ENCODE measurements around the gene SEC31A. TPM values are rescaled to one million over a fixed set of nuclear protein-coding genes. Genes with fewer than 3 reads are reported as not detected.
"Not testable (repeated sequence)": the region's sequence is repeated elsewhere in the genome, so short reads cannot be mapped to it uniquely, and the experiment has no call there.

SEC31A gene
- total RNA-seq, 1 experiment from 2014 or later, result 212 TPM

DNA sequence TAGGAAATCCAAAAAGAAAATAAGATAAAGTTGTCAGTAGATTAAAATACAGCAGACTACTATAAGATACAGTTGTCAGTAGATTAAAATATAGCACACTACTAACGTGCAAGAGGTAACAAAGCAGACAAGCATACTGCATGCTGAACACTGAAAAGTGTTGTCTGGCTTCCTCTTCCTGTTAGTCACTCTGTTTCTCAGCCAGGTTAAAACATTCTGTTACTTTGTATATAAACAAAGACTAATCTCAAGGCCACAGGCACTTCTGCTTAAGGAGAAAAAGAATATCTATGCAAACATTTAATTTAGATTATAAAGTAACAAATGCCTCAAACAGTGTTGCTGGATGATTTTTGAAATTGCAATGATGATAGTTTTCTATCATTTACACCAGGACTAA is 51.3 kb downstream of the SEC31A start:
- Mint-ChIP-seq H3K27ac (ENCODE audit: low read depth, unreplicated experiment) (no peak overlapping the region), H3K9me3 (ENCODE audit: unreplicated experiment) (no peaks in the 10 kb centered on the region), H3K4me3 (ENCODE audit: unreplicated experiment) (no peak overlapping the region), H3K27me3 (ENCODE audit: insufficient read depth, unreplicated experiment) (no peaks in the 10 kb centered on the region), H3K4me1 (ENCODE audit: insufficient read depth, unreplicated experiment) (no peaks in the 10 kb centered on the region), H3K36me3 (ENCODE audit: insufficient read depth, unreplicated experiment) (peaks cover 97% of the 10 kb centered on the region)
- TF ChIP-seq CTCF (IDR thresholded peaks at IDR 0.05; ENCODE audit: unreplicated experiment), result no peak
- ChIA-PET CTCF (no interaction called here), POLR2A (interaction anchor here (1.9 kb wide), 1 partner anchor 13 kb away, joined by 8 read pairs; no protein-coding TSS in a partner anchor)
- intact Hi-C loops (cut with micrococcal nuclease), result no loop called here
- no peak for DNase-seq (ENCODE audit: unreplicated experiment)
- no TSS peak for BruUV-seq (replicated peaks)

GRCh38 chr4:82833696-82834313 is 57.1 kb downstream of the SEC31A start:
- intact Hi-C loops (cut with micrococcal nuclease), result no loop called here
- H3K27me3 Mint-ChIP-seq (ENCODE audit: insufficient read depth, unreplicated experiment), result no peaks in the 10 kb centered on the region
- H3K4me1 Mint-ChIP-seq (ENCODE audit: insufficient read depth, unreplicated experiment), result peaks cover 9% of the 10 kb centered on the region
- no peak overlapping the region for H3K4me3 Mint-ChIP-seq (ENCODE audit: unreplicated experiment)
- ChIA-PET POLR2A (interaction anchor here (0.6 to 1.1 kb wide), 3 partner anchors 66 to 402 kb away, joined by 3 to 4 read pairs (median 3); partner anchors contain the start of gene THAP9), CTCF (interaction anchor here (0.6 to 0.7 kb wide), 2 partner anchors 16 to 454 kb away, joined by 3 to 4 read pairs; no protein-coding TSS in a partner anchor)
- H3K36me3 Mint-ChIP-seq (ENCODE audit: insufficient read depth, unreplicated experiment), result peaks cover 78% of the 10 kb centered on the region
- DNase-seq (ENCODE audit: unreplicated experiment), result peak; percentile 24
- H3K9me3 Mint-ChIP-seq (ENCODE audit: unreplicated experiment), result no peaks in the 10 kb centered on the region
- no peak overlapping the region for H3K27ac Mint-ChIP-seq (ENCODE audit: low read depth, unreplicated experiment)
- no TSS peak for BruUV-seq (replicated peaks)
- no peak for TF ChIP-seq CTCF (IDR thresholded peaks at IDR 0.05; ENCODE audit: unreplicated experiment)

DNA sequence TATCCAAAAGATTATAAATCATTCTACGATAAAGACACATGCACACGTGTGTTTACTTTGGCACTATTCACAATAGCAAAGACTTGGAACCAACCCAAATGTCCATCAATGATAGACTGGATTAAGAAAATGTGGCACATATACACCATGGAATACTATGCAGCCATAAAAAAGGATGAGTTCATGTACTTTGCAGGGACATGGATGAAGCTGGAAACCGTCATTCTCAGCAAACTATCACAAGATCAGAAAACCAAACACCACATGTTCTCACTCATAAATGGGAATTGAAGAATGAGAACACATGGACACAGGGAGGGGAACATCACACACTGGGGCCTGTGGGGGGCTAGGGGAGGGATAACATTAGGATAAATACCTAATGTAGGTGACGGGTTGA is 57.9 kb downstream of the SEC31A start:
- DNase-seq (ENCODE audit: unreplicated experiment); H3K27me3 Mint-ChIP-seq (ENCODE audit: insufficient read depth, unreplicated experiment); intact Hi-C loops (cut with micrococcal nuclease); H3K27ac Mint-ChIP-seq (ENCODE audit: low read depth, unreplicated experiment); H3K4me1 Mint-ChIP-seq (ENCODE audit: insufficient read depth, unreplicated experiment); BruUV-seq (replicated peaks); H3K9me3 Mint-ChIP-seq (ENCODE audit: unreplicated experiment); H3K4me3 Mint-ChIP-seq (ENCODE audit: unreplicated experiment): not testable (repeated sequence)
- ChIA-PET POLR2A (interaction anchor here (0.6 to 1.1 kb wide), 2 partner anchors 67 to 339 kb away, joined by 3 to 4 read pairs; partner anchors contain the start of gene THAP9), CTCF (interaction anchor here (0.6 kb wide), 1 partner anchor 453 kb away, joined by 3 read pairs; no protein-coding TSS in a partner anchor)
- peaks cover 78% of the 10 kb centered on the region for H3K36me3 Mint-ChIP-seq (ENCODE audit: insufficient read depth, unreplicated experiment)

DNA sequence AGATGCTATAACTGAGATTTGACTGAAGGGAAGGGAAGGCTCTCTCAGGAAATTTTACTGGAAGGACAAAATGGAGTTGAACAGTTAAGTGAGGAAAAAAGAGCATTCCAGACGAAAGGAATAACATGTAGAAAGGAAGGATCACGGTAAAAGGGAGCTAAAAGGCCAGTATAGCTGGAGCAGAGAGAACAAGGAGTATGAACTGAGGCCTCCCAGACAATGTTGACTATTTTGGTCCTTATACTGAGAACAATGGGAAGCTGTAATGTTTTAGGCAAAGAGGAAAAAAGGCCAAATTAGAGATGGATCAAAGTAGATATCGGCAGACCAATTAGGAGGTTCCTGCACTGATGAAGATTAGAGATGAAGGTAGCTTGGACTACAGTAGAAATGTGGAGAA is 65.5 kb downstream of the SEC31A start:
- no peaks in the 10 kb centered on the region for H3K27me3 Mint-ChIP-seq (ENCODE audit: insufficient read depth, unreplicated experiment)
- intact Hi-C loops (cut with micrococcal nuclease), result no loop called here
- ChIA-PET POLR2A (interaction anchor here (0.7 to 2.5 kb wide), 2 partner anchors 14 to 26 kb away, joined by 3 to 8 read pairs; no protein-coding TSS in a partner anchor), CTCF (interaction anchor here (1.1 to 1.2 kb wide), 2 partner anchors 10 to 26 kb away, joined by 4 to 7 read pairs; no protein-coding TSS in a partner anchor)
- no TSS peak for BruUV-seq (replicated peaks)
- H3K9me3 Mint-ChIP-seq (ENCODE audit: unreplicated experiment), result no peaks in the 10 kb centered on the region
- no peaks in the 10 kb centered on the region for H3K4me1 Mint-ChIP-seq (ENCODE audit: insufficient read depth, unreplicated experiment)
- no peak for DNase-seq (ENCODE audit: unreplicated experiment)
- H3K4me3 Mint-ChIP-seq (ENCODE audit: unreplicated experiment), result no peak overlapping the region
- peaks cover 89% of the 10 kb centered on the region for H3K36me3 Mint-ChIP-seq (ENCODE audit: insufficient read depth, unreplicated experiment)
- H3K27ac Mint-ChIP-seq (ENCODE audit: low read depth, unreplicated experiment), result peak overlapping the region; percentile 72
- no peak for TF ChIP-seq CTCF (IDR thresholded peaks at IDR 0.05; ENCODE audit: unreplicated experiment)
